Measurements from ENCODE around the gene VWA8. TPM values are rescaled to one million over a fixed set of nuclear protein-coding genes. Genes with fewer than 3 reads are reported as not detected.
A peak's percentile ranks its signal among the peaks of the same experiment; 100 is the strongest.

VWA8 gene
- total and polyA plus RNA-seq, 2 of the 13 experiments (the other 11 are each of a cell fraction or from before 2014, with no cell fraction given): 9.1 to 17.3 TPM

DNA sequence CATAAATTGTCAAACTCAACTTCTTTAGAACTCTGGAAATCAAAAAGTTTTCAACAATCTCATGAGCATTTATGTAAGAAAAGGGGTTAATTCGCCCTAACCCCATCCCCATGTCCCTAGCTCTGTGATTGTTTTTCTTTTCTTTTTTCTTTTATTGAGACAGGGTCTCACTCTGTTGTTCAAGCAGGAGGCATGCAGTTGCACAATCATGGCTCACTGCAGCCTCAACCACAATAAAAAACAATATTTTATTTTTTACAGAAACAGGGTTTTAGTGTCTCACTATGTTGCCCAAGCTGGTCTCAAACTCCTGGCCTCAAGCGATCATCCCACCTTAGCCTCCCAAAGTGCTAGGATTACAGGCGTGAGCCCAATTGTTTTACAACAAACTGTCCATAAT is 16.7 kb downstream of the VWA8 start:
- BruUV-seq (replicated peaks): no TSS peak
- Histone ChIP-seq H3K36me3 (replicated peaks in 1 of 2; ENCODE audit: control insufficient read depth in 1 of 2, insufficient read depth in 2 of 2, low read length in 2 of 2) (peaks cover 0 to 18% of the 10 kb centered on the region in 2 experiments; a peak in 3 of 5 replicates), H3K79me2 (ENCODE audit: insufficient read depth, low read length) (peaks cover 5% of the 10 kb centered on the region), H3K4me1 (ENCODE audit: insufficient read depth, low read length) (peaks cover 20% of the 10 kb centered on the region), H2AFZ (ENCODE audit: low read length) (no peak overlapping the region), H4K20me1 (ENCODE audit: insufficient read depth, low read length) (peaks cover 8% of the 10 kb centered on the region), H3K9me3 (ENCODE audit: low read length) (no peaks in the 10 kb centered on the region), H3K27ac (ENCODE audit: extremely low read length, insufficient read depth, low read length) (no peak overlapping the region), H3K4me2 (ENCODE audit: low read depth, low read length) (peak overlapping the region; percentile 49), H3K27me3 (ENCODE audit: control insufficient read depth in 1 of 2, insufficient read depth in 2 of 2, low read length in 2 of 2) (no peaks in the 10 kb centered on the region; a peak in 1 of 5 replicates), H3K4me3 (replicated peaks in 1 of 3; ENCODE audit: insufficient read depth in 1 of 3, low read depth in 2 of 3, low read length in 3 of 3) (no peak overlapping the region), H3K9ac (ENCODE audit: insufficient read depth, low read depth, low read length) (no peak overlapping the region)
- in situ Hi-C loops (cut with HindIII; ENCODE audit: extremely low pct_ligation_motif_present, low pct_unique_long_range_greater_than_20kb): no loop called here
- DNase-seq (ENCODE audit: low spot score) (no peak), FAIRE-seq (no peak), ATAC-seq (no peak)
- TF ChIP-seq CEBPB (IDR thresholded peaks at IDR 0.05; ENCODE audit: borderline replicate concordance, low read depth, low read length): peak; percentile 54; the same call in 1 of the 2 replicates
- no peak for TF ChIP-seq TOE1 (CRISPR knock-in tag; IDR thresholded peaks at IDR 0.05)
- POLR2A ChIA-PET: interaction anchor here (1.4 to 1.8 kb wide), 2 partner anchors 15 to 17 kb away, joined by 8 to 13 read pairs; partner anchors contain the start of gene VWA8
- intact Hi-C loops (cut with micrococcal nuclease; ENCODE audit: unreplicated experiment): no loop called here
- CTCF ChIA-PET (ENCODE audit: low intra/inter-chr PET ratio, low total read pairs): no interaction called here
- 90% methylated on average over 3 of the region's 3 CpGs for WGBS (ENCODE audit: low lambda C conversion rate)

DNA sequence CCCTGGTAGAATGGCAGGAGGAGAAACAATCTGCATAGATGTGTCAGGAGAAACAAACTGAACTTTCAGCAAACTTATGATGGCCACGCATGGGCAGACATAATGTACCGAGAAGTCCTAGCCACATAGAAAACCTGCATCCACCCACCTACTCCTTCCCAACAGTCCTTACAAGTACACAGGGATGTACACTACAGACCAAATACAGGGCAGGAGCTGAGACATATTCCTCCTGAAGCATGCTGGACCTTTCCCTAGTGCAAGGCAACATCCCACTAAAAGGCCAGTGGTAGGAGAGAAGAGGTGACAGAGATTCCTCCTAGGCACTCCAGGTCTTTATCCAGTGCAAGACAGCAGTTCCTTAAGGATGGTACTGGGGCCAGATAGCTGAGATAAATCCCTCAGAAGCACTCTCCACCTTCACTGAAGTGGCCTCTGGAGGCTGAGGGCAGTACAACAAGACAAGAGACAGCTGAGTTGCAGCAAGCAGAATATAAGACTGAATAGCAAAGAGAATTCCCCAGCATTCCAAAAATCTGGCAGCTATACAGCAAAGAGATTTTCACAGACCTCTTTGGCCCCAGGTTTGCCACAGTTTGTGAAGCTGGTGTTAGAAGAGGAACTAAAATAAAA is 18.3 kb downstream of the VWA8 start:
- Histone ChIP-seq H4K20me1 (ENCODE audit: insufficient read depth, low read length) (peaks cover 8% of the 10 kb centered on the region), H2AFZ (ENCODE audit: low read length) (no peak overlapping the region), H3K79me2 (ENCODE audit: insufficient read depth, low read length) (peaks cover 8% of the 10 kb centered on the region), H3K9ac (ENCODE audit: insufficient read depth, low read depth, low read length) (no peak overlapping the region), H3K4me2 (ENCODE audit: low read depth, low read length) (no peak overlapping the region), H3K36me3 (replicated peaks in 1 of 2; ENCODE audit: control insufficient read depth in 1 of 2, insufficient read depth in 2 of 2, low read length in 2 of 2) (peaks cover 0 to 18% of the 10 kb centered on the region in 2 experiments; a peak in 3 of 5 replicates), H3K27ac (ENCODE audit: extremely low read length, insufficient read depth, low read length) (no peak overlapping the region), H3K4me1 (ENCODE audit: insufficient read depth, low read length) (peaks cover 20% of the 10 kb centered on the region), H3K9me3 (ENCODE audit: low read length) (no peaks in the 10 kb centered on the region), H3K27me3 (ENCODE audit: control insufficient read depth in 1 of 2, insufficient read depth in 2 of 2, low read length in 2 of 2) (no peaks in the 10 kb centered on the region; a peak in 1 of 5 replicates), H3K4me3 (replicated peaks in 1 of 3; ENCODE audit: insufficient read depth in 1 of 3, low read depth in 2 of 3, low read length in 3 of 3) (no peak overlapping the region)
- TF ChIP-seq PHF8 (CRISPR knock-in tag; IDR thresholded peaks at IDR 0.05) (no peak), CBX1 (IDR thresholded peaks at IDR 0.05; ENCODE audit: low read depth) (no peak), NONO (IDR thresholded peaks at IDR 0.05) (no peak), NONO (CRISPR knock-in tag; conservative IDR thresholded peaks at IDR 0.05) (no peak), ZSCAN31 (CRISPR knock-in tag; IDR thresholded peaks at IDR 0.05; ENCODE audit: low read depth) (no peak), IRX3 (CRISPR knock-in tag; IDR thresholded peaks at IDR 0.05; ENCODE audit: borderline replicate concordance, low read depth) (no peak)
- TF ChIP-seq, protein P1, sequence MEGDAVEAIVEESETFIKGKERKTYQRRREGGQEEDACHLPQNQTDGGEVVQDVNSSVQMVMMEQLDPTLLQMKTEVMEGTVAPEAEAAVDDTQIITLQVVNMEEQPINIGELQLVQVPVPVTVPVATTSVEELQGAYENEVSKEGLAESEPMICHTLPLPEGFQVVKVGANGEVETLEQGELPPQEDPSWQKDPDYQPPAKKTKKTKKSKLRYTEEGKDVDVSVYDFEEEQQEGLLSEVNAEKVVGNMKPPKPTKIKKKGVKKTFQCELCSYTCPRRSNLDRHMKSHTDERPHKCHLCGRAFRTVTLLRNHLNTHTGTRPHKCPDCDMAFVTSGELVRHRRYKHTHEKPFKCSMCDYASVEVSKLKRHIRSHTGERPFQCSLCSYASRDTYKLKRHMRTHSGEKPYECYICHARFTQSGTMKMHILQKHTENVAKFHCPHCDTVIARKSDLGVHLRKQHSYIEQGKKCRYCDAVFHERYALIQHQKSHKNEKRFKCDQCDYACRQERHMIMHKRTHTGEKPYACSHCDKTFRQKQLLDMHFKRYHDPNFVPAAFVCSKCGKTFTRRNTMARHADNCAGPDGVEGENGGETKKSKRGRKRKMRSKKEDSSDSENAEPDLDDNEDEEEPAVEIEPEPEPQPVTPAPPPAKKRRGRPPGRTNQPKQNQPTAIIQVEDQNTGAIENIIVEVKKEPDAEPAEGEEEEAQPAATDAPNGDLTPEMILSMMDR (CRISPR knock-in tag; IDR thresholded peaks at IDR 0.05): 0 out of 2 replicates have a peak, but pooled peaks have one; percentile 9
- TF ChIP-seq, protein P2, sequence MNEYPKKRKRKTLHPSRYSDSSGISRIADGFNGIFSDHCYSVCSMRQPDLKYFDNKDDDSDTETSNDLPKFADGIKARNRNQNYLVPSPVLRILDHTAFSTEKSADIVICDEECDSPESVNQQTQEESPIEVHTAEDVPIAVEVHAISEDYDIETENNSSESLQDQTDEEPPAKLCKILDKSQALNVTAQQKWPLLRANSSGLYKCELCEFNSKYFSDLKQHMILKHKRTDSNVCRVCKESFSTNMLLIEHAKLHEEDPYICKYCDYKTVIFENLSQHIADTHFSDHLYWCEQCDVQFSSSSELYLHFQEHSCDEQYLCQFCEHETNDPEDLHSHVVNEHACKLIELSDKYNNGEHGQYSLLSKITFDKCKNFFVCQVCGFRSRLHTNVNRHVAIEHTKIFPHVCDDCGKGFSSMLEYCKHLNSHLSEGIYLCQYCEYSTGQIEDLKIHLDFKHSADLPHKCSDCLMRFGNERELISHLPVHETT (CRISPR knock-in tag; conservative IDR thresholded peaks at IDR 0.05): no peak
- ATAC-seq (peak; percentile 83), FAIRE-seq (no peak), DNase-seq (ENCODE audit: low spot score) (no peak)
- BruUV-seq (replicated peaks): no TSS peak
- ChIA-PET POLR2A (no interaction called here), CTCF (ENCODE audit: low intra/inter-chr PET ratio, low total read pairs) (no interaction called here)
- intact Hi-C loops (cut with micrococcal nuclease; ENCODE audit: unreplicated experiment) (no loop called here), in situ Hi-C loops (cut with HindIII; ENCODE audit: extremely low pct_ligation_motif_present, low pct_unique_long_range_greater_than_20kb) (no loop called here)
- 95% methylated on average over 2 of the region's 2 CpGs for WGBS (ENCODE audit: low lambda C conversion rate)
